Right atrium auricular region (tissue), 2 donors: ENCODE measurements around the gene CYP4B1. TPM values are rescaled to one million over a fixed set of nuclear protein-coding genes. Genes with fewer than 3 reads are reported as not detected.
A peak's percentile ranks its signal among the peaks of the same experiment; 100 is the strongest.
"Not testable (repeated sequence)": the region's sequence is repeated elsewhere in the genome, so short reads cannot be mapped to it uniquely, and the experiment has no call there.

Source experiments
- DNase-seq: peaks from one replicate; pipeline ENCODE4 v3.0.0-alpha.2; 2019; ENCODE audit warnings: low spot score
- H3K27ac ChIP-seq, 2 donors: fragments of 200-600 bp; sonication (generic); 1 replicate in 1 of 2; 2 replicates in 1 of 2; pipeline ENCODE4 v1.5.1; 2016 to 2019
- H3K27me3 ChIP-seq, 2 donors: fragments of 200-600 bp; sonication (generic); one replicate each; pipeline versions ENCODE4 v1.5.1 to v1.6.0; 2017 to 2019
- H3K36me3 ChIP-seq: fragments of 200-600 bp; sonication (generic); one replicate; pipeline ENCODE4 v1.5.1; 2016
- H3K4me1 ChIP-seq, 2 donors: fragments of 200-600 bp; sonication (generic); one replicate each; pipeline versions ENCODE4 v1.5.1 to v1.6.0; 2017 to 2019
- H3K4me3 ChIP-seq, 2 donors: fragments of 200-600 bp; sonication (generic); 1 replicate in 1 of 2; 2 replicates in 1 of 2; pipeline ENCODE4 v1.5.1; 2017 to 2019; ENCODE audit warnings: mild to moderate bottlenecking in 1 of 2, moderate library complexity in 1 of 2
- H3K9me3 ChIP-seq, 2 donors: fragments of 200-600 bp; sonication (generic); one replicate each; pipeline ENCODE4 v1.5.1; 2019
- total RNA-seq, 2 donors: library from RNA; depleted of rRNA; stranded (reverse); fragments of >200 nt; gene quantifications; one replicate each; pipeline ENCODE4 v1.1.0, GENCODE V29; 2016
- TF ChIP-seq, protein P1 (sequence below), 2 donors: fragments of 200-600 bp; sonication (generic); IDR thresholded peaks; one replicate each; pipeline ENCODE4 v1.5.1; 2019; ENCODE audit warnings: antibody characterized with exemption in 2 of 2

Gene CYP4B1
- total RNA-seq, 2 donors from 2014 or later: 20.0 to 47.8 TPM

DNA sequence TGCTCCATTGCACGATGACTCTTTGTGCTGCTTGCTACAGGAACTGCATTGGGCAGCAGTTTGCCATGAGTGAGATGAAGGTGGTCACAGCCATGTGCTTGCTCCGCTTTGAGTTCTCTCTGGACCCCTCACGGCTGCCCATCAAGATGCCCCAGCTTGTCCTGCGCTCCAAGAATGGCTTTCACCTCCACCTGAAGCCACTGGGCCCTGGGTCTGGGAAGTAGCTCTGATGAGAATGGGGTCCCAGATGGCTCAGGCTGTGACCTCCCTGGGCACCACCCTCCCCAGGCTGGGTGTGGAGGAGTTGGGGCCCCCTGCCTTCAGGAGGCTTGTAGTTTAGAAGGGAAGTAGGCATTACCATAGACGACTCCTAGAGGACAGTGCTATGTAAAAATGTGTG is 19.7 kb downstream of the CYP4B1 start:
- no peaks in the 10 kb centered on the region for H3K4me1 ChIP-seq
- H3K27me3 ChIP-seq: no peaks in the 10 kb centered on the region
- no peak for DNase-seq
- H3K36me3 ChIP-seq: peaks cover 30% of the 10 kb centered on the region
- no peaks in the 10 kb centered on the region for H3K9me3 ChIP-seq
- H3K4me3 ChIP-seq: no peak overlapping the region
- TF ChIP-seq, protein P1, sequence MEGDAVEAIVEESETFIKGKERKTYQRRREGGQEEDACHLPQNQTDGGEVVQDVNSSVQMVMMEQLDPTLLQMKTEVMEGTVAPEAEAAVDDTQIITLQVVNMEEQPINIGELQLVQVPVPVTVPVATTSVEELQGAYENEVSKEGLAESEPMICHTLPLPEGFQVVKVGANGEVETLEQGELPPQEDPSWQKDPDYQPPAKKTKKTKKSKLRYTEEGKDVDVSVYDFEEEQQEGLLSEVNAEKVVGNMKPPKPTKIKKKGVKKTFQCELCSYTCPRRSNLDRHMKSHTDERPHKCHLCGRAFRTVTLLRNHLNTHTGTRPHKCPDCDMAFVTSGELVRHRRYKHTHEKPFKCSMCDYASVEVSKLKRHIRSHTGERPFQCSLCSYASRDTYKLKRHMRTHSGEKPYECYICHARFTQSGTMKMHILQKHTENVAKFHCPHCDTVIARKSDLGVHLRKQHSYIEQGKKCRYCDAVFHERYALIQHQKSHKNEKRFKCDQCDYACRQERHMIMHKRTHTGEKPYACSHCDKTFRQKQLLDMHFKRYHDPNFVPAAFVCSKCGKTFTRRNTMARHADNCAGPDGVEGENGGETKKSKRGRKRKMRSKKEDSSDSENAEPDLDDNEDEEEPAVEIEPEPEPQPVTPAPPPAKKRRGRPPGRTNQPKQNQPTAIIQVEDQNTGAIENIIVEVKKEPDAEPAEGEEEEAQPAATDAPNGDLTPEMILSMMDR (IDR thresholded peaks at IDR 0.05): no peak
- no peak overlapping the region for H3K27ac ChIP-seq

DNA sequence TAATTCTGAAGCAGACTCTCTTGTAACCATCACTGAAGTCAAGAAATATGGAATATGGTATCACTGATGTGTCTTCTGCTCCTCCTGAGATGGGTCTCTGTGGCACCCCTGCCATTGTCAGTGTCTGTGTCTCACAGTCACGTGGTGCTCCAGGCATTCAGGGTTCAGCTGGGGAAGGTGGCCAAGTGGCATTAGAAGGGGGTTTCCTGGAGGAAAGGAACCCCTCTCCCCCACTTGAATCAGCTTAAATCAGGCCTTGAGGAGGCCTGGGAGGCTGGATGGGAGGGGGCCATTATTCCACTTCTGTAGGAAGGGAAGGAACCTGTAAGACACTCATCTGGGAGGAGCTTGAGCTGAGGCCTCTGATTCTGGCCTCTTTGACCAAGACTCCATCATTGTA is 20.5 kb downstream of the CYP4B1 start:
- no peaks in the 10 kb centered on the region for H3K4me1 ChIP-seq
- peak overlapping the region in 1 of 2 donors; percentile 15 for H3K27ac ChIP-seq
- H3K27me3 ChIP-seq: no peaks in the 10 kb centered on the region
- TF ChIP-seq, protein P1 (IDR thresholded peaks at IDR 0.05): no peak
- no peak for DNase-seq
- no peaks in the 10 kb centered on the region for H3K9me3 ChIP-seq
- peaks cover 22% of the 10 kb centered on the region for H3K36me3 ChIP-seq
- H3K4me3 ChIP-seq: no peak overlapping the region

DNA sequence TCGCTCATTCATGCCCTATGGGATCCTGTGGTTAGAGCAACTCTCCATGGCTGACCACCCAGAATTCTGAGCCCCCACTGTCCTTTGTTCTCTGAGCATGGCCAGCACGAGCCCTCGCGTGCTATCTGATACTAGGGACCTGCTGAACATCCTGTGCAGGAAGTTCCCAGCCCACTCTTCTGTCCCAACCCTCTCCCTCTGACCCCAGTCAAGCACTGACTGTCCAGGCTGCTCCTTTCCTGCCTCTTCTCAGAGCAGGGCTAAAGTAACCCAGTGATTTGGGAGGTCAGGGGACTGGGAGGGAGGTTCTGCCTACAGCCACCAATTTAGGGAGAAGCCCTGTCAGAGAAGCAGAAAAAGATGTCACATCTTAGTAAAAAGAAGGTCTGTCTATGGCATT is 21.2 kb downstream of the CYP4B1 start:
- Histone ChIP-seq H3K27ac (peak overlapping the region; percentile 15 to 60), H3K27me3 (no peaks in the 10 kb centered on the region), H3K36me3 (peaks cover 16% of the 10 kb centered on the region), H3K4me3 (no peak overlapping the region), H3K4me1 (no peaks in the 10 kb centered on the region), H3K9me3 (no peaks in the 10 kb centered on the region)
- TF ChIP-seq, protein P1 (IDR thresholded peaks at IDR 0.05): no peak
- no peak for DNase-seq

DNA sequence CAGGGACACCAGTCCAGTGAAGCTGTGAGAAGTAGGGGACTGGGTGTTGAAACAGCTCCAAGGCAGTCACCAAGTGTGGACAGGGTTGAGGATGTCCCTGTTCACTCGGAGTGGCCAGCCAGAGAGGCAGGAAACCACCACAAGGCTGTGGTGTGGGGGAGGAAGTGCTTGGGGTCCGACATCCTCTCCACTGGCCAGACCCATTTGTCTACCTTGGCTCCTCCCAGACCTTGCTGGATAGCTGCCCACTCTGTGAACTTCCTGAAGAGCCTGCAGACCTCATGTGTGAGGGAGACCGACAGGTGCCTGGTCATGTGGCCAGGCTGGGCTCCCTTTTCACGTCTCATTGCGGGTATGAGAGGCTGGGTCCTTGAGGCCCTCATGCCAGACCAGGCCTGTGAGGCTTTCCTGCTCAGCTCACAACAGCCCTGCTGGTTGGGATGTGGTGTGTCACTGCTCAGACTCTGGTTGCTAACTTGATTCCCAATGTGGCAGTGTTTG is 21.8 kb downstream of the CYP4B1 start:
- H3K27ac ChIP-seq: peak overlapping the region in 1 of 2 donors; percentile 60

DNA sequence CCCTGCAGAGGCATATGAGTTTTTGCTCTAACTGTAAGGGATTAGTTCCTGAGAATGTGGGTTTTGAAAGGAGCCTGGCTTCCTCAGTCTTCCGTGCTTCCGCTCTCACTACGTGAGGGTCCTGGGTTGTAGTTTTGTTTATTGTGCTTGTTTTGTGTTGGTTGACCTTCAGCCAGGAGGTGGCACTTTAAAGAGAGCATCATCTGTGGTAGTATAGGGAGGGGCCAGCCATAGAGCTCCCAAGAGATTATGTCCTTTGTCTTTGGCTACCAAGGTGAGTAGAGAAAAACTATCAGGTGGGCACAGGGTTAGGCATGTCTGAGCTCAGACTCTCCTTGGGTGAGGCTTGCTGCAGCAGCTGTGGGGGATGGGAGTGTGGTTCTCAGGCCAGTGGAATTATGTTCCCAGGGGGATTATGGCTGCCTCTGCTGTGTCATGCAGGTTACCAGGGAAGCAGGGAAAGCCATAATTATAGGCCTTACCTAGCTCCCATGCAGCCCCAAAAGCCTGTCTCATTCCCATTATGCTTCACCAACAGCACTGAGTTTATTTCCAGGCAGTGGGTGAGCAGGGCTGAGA is 23.5 kb downstream of the CYP4B1 start:
- Histone ChIP-seq H3K4me1 (no peaks in the 10 kb centered on the region), H3K9me3 (no peaks in the 10 kb centered on the region), H3K27ac (peak overlapping the region in 1 of 2 donors; percentile 9), H3K27me3 (no peaks in the 10 kb centered on the region), H3K4me3 (no peak overlapping the region), H3K36me3 (no peaks in the 10 kb centered on the region)
- TF ChIP-seq, protein P1 (IDR thresholded peaks at IDR 0.05): no peak
- DNase-seq: no peak

More for the DNA sequence above, 21.8 kb downstream of the CYP4B1 start:
- TF ChIP-seq, protein P1 (IDR thresholded peaks at IDR 0.05): no peak
- no peaks in the 10 kb centered on the region for H3K4me1 ChIP-seq
- H3K9me3 ChIP-seq: no peaks in the 10 kb centered on the region
- peaks cover 13% of the 10 kb centered on the region for H3K36me3 ChIP-seq
- H3K27me3 ChIP-seq: no peaks in the 10 kb centered on the region
- no peak for DNase-seq
- no peak overlapping the region for H3K4me3 ChIP-seq

DNA sequence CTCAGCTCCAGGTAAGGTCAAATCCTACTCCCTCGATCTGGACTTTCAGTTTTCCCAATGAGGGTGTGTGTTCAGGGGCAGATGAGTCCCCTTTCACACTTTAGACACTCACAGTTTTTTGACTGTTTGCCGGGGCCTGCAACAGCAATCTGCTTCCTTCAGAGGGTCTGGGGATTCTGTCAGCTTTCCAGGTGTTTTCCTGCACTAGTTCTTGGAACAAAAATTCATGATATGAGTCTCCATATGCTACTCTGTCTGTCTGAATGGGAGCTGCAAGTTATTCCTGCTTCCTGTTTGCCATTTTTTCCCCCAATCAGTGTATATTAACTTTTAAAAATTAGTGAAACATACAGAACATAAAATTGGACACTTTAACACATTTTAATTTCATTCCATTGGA is 24.3 kb downstream of the CYP4B1 start:
- TF ChIP-seq, protein P1 (IDR thresholded peaks at IDR 0.05): no peak
- H3K9me3 ChIP-seq: no peaks in the 10 kb centered on the region
- H3K4me1 ChIP-seq: no peaks in the 10 kb centered on the region
- H3K27ac ChIP-seq: peak overlapping the region in 1 of 2 donors; percentile 9
- H3K36me3 ChIP-seq: no peaks in the 10 kb centered on the region
- H3K27me3 ChIP-seq: no peaks in the 10 kb centered on the region
- no peak for DNase-seq
- no peak overlapping the region for H3K4me3 ChIP-seq

DNA sequence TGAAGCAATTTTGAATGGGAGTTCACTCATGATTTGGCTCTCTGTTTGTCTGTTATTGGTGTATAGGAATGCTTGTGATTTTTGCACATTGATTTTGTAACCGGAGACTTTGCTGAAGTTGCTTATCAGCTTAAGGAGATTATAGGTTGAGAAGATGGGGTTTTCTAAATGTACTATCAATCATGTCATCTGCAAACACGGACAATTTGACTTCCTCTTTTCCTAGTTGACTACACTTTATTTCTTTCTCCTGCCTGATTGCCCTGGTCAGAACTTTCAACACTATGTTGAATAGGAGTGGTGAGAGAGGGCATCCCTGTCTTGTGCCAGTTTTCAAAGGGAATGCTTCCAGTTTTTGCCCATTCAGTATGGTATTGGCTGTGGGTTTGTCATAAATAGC is 28.0 kb downstream of the CYP4B1 start:
- H3K4me1 ChIP-seq, DNase-seq, H3K36me3 ChIP-seq, H3K9me3 ChIP-seq, H3K27me3 ChIP-seq, H3K27ac ChIP-seq, H3K4me3 ChIP-seq: not testable (repeated sequence)
